Measurements from ENCODE around the gene OPCML. TPM values are rescaled to one million over a fixed set of nuclear protein-coding genes. Genes with fewer than 3 reads are reported as not detected.

Gene OPCML
- total RNA-seq, 2 donors from 2014 or later = 0.34 TPM; not detected in 1

GRCh38 chr11:133388975-133389568 lies 143.2 kb downstream of the OPCML start:
- H3K27ac ChIP-seq = no peak overlapping the region
- no peaks in the 10 kb centered on the region for H3K9me3 ChIP-seq
- no peak for TF ChIP-seq POLR2A (IDR thresholded peaks at IDR 0.05)
- no peak for TF ChIP-seq POLR2AphosphoS5 (IDR thresholded peaks at IDR 0.05)
- no peak for TF ChIP-seq CTCF (IDR thresholded peaks at IDR 0.05)
- H3K36me3 ChIP-seq = no peaks in the 10 kb centered on the region
- no peak overlapping the region for H3K4me3 ChIP-seq
- H3K4me1 ChIP-seq (replicated peaks) = no peaks in the 10 kb centered on the region
- no peak for DNase-seq (ENCODE audit: low spot score)
- no peaks in the 10 kb centered on the region for H3K27me3 ChIP-seq (replicated peaks; ENCODE audit: insufficient read depth)
- WGBS = 91% methylated on average over 5 of the region's 5 CpGs
- intact Hi-C loops (cut with DNase I) = no loop called here

- H3K27ac ChIP-seq = no peak overlapping the region
- whole genome bisulfite sequencing = 71% methylated on average over 2 of the region's 2 CpGs
- no peak overlapping the region for H3K4me3 ChIP-seq
- peaks cover 4% of the 10 kb centered on the region for H3K4me1 ChIP-seq (replicated peaks)
- TF ChIP-seq CTCF (IDR thresholded peaks at IDR 0.05) = no peak
- no peak for TF ChIP-seq POLR2A (IDR thresholded peaks at IDR 0.05)
- TF ChIP-seq POLR2AphosphoS5 (IDR thresholded peaks at IDR 0.05) = no peak
- no peaks in the 10 kb centered on the region for H3K36me3 ChIP-seq
- H3K9me3 ChIP-seq = no peaks in the 10 kb centered on the region
- no peaks in the 10 kb centered on the region for H3K27me3 ChIP-seq (replicated peaks; ENCODE audit: insufficient read depth)
- no peak for DNase-seq (ENCODE audit: low spot score)
- intact Hi-C loops (cut with DNase I) = no loop called here
Measured at GRCh38 chr11:133388260-133388659, 144.0 kb downstream of the OPCML start.

GRCh38 chr11:133386852-133387251 lies 145.4 kb downstream of the OPCML start:
- H3K9me3 ChIP-seq = no peaks in the 10 kb centered on the region
- WGBS = 79% methylated on average over 4 of the region's 4 CpGs
- H3K4me3 ChIP-seq = no peak overlapping the region
- no peak overlapping the region for H3K27ac ChIP-seq
- H3K27me3 ChIP-seq (replicated peaks; ENCODE audit: insufficient read depth) = no peaks in the 10 kb centered on the region
- no peak for DNase-seq (ENCODE audit: low spot score)
- H3K36me3 ChIP-seq = no peaks in the 10 kb centered on the region
- H3K4me1 ChIP-seq (replicated peaks) = peaks cover 17% of the 10 kb centered on the region
- intact Hi-C loops (cut with DNase I) = no loop called here
- TF ChIP-seq POLR2AphosphoS5 (IDR thresholded peaks at IDR 0.05) (no peak), CTCF (IDR thresholded peaks at IDR 0.05) (no peak), POLR2A (IDR thresholded peaks at IDR 0.05) (no peak)

GRCh38 chr11:133386262-133386661 lies 146.0 kb downstream of the OPCML start:
- no peak overlapping the region for H3K4me3 ChIP-seq
- intact Hi-C loops (cut with DNase I) = no loop called here
- H3K36me3 ChIP-seq = no peaks in the 10 kb centered on the region
- H3K27me3 ChIP-seq (replicated peaks; ENCODE audit: insufficient read depth) = no peaks in the 10 kb centered on the region
- WGBS = 9% methylated on average over 4 of the region's 4 CpGs
- no peak overlapping the region for H3K27ac ChIP-seq
- TF ChIP-seq POLR2A (IDR thresholded peaks at IDR 0.05) (no peak), CTCF (IDR thresholded peaks at IDR 0.05) (no peak), POLR2AphosphoS5 (IDR thresholded peaks at IDR 0.05) (no peak)
- no peaks in the 10 kb centered on the region for H3K9me3 ChIP-seq
- no peak for DNase-seq (ENCODE audit: low spot score)
- H3K4me1 ChIP-seq (replicated peaks) = peaks cover 19% of the 10 kb centered on the region

- no peaks in the 10 kb centered on the region for H3K9me3 ChIP-seq
- TF ChIP-seq POLR2AphosphoS5 (IDR thresholded peaks at IDR 0.05) (no peak), POLR2A (IDR thresholded peaks at IDR 0.05) (no peak), CTCF (IDR thresholded peaks at IDR 0.05) (no peak)
- H3K4me3 ChIP-seq = no peak overlapping the region
- no peak overlapping the region for H3K27ac ChIP-seq
- H3K27me3 ChIP-seq (replicated peaks; ENCODE audit: insufficient read depth) = no peaks in the 10 kb centered on the region
- peaks cover 19% of the 10 kb centered on the region for H3K4me1 ChIP-seq (replicated peaks)
- DNase-seq (ENCODE audit: low spot score) = no peak
- 51% methylated on average over 4 of the region's 4 CpGs for WGBS
- intact Hi-C loops (cut with DNase I) = no loop called here
- no peaks in the 10 kb centered on the region for H3K36me3 ChIP-seq
Measured at GRCh38 chr11:133385781-133386180, 146.5 kb downstream of the OPCML start.

All from prostate gland (tissue), 2 donors.